Measurements from ENCODE around the gene CAMKK2.

CAMKK2 gene

DNA sequence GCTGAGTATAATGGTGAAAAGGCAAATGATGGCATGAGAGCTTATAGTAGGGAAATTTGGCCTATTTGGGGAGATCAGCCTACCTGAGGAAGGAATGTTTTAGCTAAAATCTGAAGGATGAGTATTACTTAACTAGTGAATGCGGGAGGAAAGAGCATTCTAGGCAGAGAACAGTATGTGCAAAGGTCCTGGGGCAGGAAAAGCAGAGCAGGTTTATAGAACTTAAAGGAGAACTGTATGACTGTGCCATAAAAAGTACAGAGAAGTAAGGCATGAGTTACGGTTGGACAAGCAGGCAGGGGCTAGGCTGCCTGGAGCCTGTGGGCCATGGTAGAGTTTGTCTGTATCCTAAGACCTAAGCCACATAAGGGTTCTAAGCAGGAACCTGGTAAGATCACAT is 108.3 kb downstream of the CAMKK2 start:
- H3K4me1 ChIP-seq (ENCODE audit: low read length), result peaks cover 28% of the 10 kb centered on the region
- no peak overlapping the region for H3K4me2 ChIP-seq (ENCODE audit: low read length)
- H3K36me3 ChIP-seq (replicated peaks; ENCODE audit: low read depth, low read length), result no peaks in the 10 kb centered on the region
- no peaks in the 10 kb centered on the region for H3K79me2 ChIP-seq (ENCODE audit: low read length)
- H3K27ac ChIP-seq (ENCODE audit: low read length), result no peak overlapping the region
- no peak for TF ChIP-seq EZH2phosphoT487 (IDR thresholded peaks at IDR 0.05; ENCODE audit: low read depth)
- TF ChIP-seq, protein P1, sequence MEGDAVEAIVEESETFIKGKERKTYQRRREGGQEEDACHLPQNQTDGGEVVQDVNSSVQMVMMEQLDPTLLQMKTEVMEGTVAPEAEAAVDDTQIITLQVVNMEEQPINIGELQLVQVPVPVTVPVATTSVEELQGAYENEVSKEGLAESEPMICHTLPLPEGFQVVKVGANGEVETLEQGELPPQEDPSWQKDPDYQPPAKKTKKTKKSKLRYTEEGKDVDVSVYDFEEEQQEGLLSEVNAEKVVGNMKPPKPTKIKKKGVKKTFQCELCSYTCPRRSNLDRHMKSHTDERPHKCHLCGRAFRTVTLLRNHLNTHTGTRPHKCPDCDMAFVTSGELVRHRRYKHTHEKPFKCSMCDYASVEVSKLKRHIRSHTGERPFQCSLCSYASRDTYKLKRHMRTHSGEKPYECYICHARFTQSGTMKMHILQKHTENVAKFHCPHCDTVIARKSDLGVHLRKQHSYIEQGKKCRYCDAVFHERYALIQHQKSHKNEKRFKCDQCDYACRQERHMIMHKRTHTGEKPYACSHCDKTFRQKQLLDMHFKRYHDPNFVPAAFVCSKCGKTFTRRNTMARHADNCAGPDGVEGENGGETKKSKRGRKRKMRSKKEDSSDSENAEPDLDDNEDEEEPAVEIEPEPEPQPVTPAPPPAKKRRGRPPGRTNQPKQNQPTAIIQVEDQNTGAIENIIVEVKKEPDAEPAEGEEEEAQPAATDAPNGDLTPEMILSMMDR (IDR thresholded peaks at IDR 0.05; ENCODE audit: low read depth, low read length), result no peak
- no peaks in the 10 kb centered on the region for H3K27me3 ChIP-seq (ENCODE audit: low read depth, low read length)
- no peak overlapping the region for H2AFZ ChIP-seq (ENCODE audit: low read depth, low read length)
- no peak overlapping the region for H3K9ac ChIP-seq (ENCODE audit: low read length)
- no peaks in the 10 kb centered on the region for H4K20me1 ChIP-seq (ENCODE audit: insufficient read depth, low read length)
- H3K9me3 ChIP-seq (ENCODE audit: insufficient read depth, low read length), result no peaks in the 10 kb centered on the region
- no peak overlapping the region for H3K4me3 ChIP-seq (ENCODE audit: low read length)

All from OCI-LY3 (cell line).